GM12878 (cell line): ENCODE measurements around the gene FBXL16.
"Not testable (repeated sequence)": the region's sequence is repeated elsewhere in the genome, so short reads cannot be mapped to it uniquely, and the experiment has no call there.

Experiments
- POLR2A ChIP-seq: IDR thresholded peaks from 2 replicates; pipeline ENCODE4 v1.6.1; 2011; ENCODE audit warnings: low read depth, mild to moderate bottlenecking, low read length
- SIN3A ChIP-seq: IDR thresholded peaks from 2 replicates; pipeline ENCODE4 v1.6.1; 2012; ENCODE audit warnings: low read depth, low read length, improper control_type of control experiment
- SMAD5 ChIP-seq: IDR thresholded peaks from 2 replicates; pipeline ENCODE4 v1.6.1; 2016; ENCODE audit warnings: antibody characterized with exemption, low read depth
- TARDBP ChIP-seq: IDR thresholded peaks from 2 replicates; pipeline ENCODE4 v1.6.1; 2016; ENCODE audit warnings: borderline replicate concordance
- TF ChIP-seq, protein P1 (sequence below), 3 experiments: IDR thresholded peaks in 2 of 3; conservative IDR thresholded peaks in 1 of 3; 2 replicates each; pipeline ENCODE4 v1.5.1; 2011; ENCODE audit warnings: low read depth in 3 of 3, low read length in 3 of 3, mild to moderate bottlenecking in 3 of 3, control low read depth in 2 of 3, moderate library complexity in 2 of 3, inconsistent platforms in 1 of 3, mixed read lengths in 1 of 3; ENCODE audit not compliant: control insufficient read depth in 2 of 3, insufficient read depth in 1 of 3; ENCODE audit errors: extremely low read depth in 1 of 3

DNA sequence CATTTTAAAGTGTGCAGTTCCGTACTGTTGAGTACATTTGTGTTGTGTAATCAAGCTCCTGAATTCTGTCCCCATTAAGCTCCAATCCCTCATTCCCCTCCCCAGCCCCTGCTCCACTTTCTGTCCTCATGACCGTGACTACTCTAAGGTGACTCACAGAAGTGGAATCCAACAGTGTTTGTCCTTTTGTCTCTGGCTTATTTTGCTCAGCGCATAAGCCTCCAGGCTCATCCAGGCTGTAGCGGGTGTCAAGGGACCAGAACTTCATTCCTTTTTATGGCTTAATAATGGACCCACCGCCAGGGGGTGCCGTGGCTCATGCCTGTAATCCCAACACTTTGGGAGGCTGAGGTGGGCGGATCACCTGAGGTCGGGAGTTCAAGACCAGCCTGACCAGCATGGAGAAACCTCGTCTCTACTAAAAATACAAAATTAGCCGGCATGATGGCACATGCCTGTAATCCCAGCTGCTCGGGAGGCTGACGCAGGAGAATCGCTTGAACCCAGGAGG lies 7.2 kb upstream of the FBXL16 start:
- TF ChIP-seq SIN3A, TARDBP, SMAD5, POLR2A: not testable (repeated sequence)
- TF ChIP-seq, protein P1, sequence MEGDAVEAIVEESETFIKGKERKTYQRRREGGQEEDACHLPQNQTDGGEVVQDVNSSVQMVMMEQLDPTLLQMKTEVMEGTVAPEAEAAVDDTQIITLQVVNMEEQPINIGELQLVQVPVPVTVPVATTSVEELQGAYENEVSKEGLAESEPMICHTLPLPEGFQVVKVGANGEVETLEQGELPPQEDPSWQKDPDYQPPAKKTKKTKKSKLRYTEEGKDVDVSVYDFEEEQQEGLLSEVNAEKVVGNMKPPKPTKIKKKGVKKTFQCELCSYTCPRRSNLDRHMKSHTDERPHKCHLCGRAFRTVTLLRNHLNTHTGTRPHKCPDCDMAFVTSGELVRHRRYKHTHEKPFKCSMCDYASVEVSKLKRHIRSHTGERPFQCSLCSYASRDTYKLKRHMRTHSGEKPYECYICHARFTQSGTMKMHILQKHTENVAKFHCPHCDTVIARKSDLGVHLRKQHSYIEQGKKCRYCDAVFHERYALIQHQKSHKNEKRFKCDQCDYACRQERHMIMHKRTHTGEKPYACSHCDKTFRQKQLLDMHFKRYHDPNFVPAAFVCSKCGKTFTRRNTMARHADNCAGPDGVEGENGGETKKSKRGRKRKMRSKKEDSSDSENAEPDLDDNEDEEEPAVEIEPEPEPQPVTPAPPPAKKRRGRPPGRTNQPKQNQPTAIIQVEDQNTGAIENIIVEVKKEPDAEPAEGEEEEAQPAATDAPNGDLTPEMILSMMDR (IDR thresholded peaks at IDR 0.05 in 2 of 3, conservative IDR thresholded peaks at IDR 0.05 in 1 of 3; ENCODE audit: control insufficient read depth in 2 of 3, extremely low read depth in 1 of 3, insufficient read depth in 1 of 3, low read depth in 3 of 3, low read length in 3 of 3): peak; percentile 21 to 28 (median 23); a peak in 4 of 6 replicates
